Loucy (cell line): Measurements from ENCODE around the gene CCDC93.
A peak's percentile ranks its signal among the peaks of the same experiment; 100 is the strongest.

ENCODE experiments used
- H2AFZ ChIP-seq: fragments of 200-600 bp; sonication (generic); 2 replicates; pipeline ENCODE4 v1.6.0; 2016; ENCODE audit warnings: antibody characterized with exemption, mild to moderate bottlenecking, low read length, moderate library complexity
- H3F3A ChIP-seq: fragments of 200-600 bp; 2 replicates; pipeline ENCODE4 v1.6.0; 2016; ENCODE audit warnings: antibody characterized with exemption, low read depth, mild to moderate bottlenecking
- H3K27me3 ChIP-seq: fragments of 200-600 bp; sonication (generic); 2 replicates; pipeline ENCODE4 v1.6.1; 2014; ENCODE audit warnings: low read length, mild to moderate bottlenecking; ENCODE audit not compliant: insufficient read depth, poor library complexity, severe bottlenecking
- H3K36me3 ChIP-seq: fragments of 200-600 bp; sonication (generic); 2 replicates; pipeline ENCODE4 v1.6.1; 2016; ENCODE audit warnings: low read length; ENCODE audit not compliant: insufficient read depth
- H3K4me1 ChIP-seq: fragments of 200-600 bp; sonication (generic); 2 replicates; pipeline ENCODE4 v1.5.1; 2014; ENCODE audit warnings: low read length, mild to moderate bottlenecking; ENCODE audit not compliant: insufficient read depth, poor library complexity, severe bottlenecking
- H3K4me2 ChIP-seq: fragments of 200-600 bp; sonication (generic); 2 replicates; pipeline ENCODE4 v1.6.0; 2014; ENCODE audit warnings: antibody characterized with exemption, low read length, low read depth, mild to moderate bottlenecking; ENCODE audit not compliant: poor library complexity, severe bottlenecking
- H3K4me3 ChIP-seq: fragments of 200-600 bp; sonication (generic); 2 replicates; pipeline ENCODE4 v1.5.1; 2014; ENCODE audit warnings: low read length, mild to moderate bottlenecking, mixed read lengths; ENCODE audit not compliant: poor library complexity, severe bottlenecking
- H3K79me2 ChIP-seq: fragments of 200-600 bp; sonication (generic); 2 replicates; pipeline ENCODE4 v1.6.1; 2014; ENCODE audit warnings: low read length; ENCODE audit not compliant: insufficient read depth
- H3K9ac ChIP-seq: fragments of 200-600 bp; sonication (generic); 2 replicates; pipeline ENCODE4 v1.6.0; 2014; ENCODE audit warnings: mild to moderate bottlenecking, low read depth, low read length, moderate library complexity; ENCODE audit not compliant: poor library complexity, severe bottlenecking
- H3K9me2 ChIP-seq: fragments of 200-600 bp; sonication (generic); replicated peaks from 2 replicates; pipeline ENCODE4 v1.6.1; 2016; ENCODE audit warnings: low read depth, low read length, mixed read lengths
- H3K9me3 ChIP-seq: fragments of 200-600 bp; sonication (generic); 2 replicates; pipeline ENCODE4 v1.6.1; 2014; ENCODE audit warnings: mild to moderate bottlenecking, antibody characterized with exemption, low read length, low read depth; ENCODE audit not compliant: insufficient read depth
- H4K20me1 ChIP-seq: fragments of 200-600 bp; sonication (generic); 2 replicates; pipeline ENCODE4 v1.6.0; 2014; ENCODE audit warnings: antibody characterized with exemption, low read length, mild to moderate bottlenecking; ENCODE audit not compliant: insufficient read depth, poor library complexity, severe bottlenecking
- CTCF ChIP-seq: fragments of 200-600 bp; sonication (generic); conservative IDR thresholded peaks from 2 replicates; pipeline ENCODE4 v1.5.1; 2014; ENCODE audit warnings: mild to moderate bottlenecking, antibody characterized with exemption, low read length
- EZH2phosphoT487 ChIP-seq: fragments of 200-600 bp; IDR thresholded peaks from 2 replicates; pipeline ENCODE4 v1.6.1; 2018; ENCODE audit warnings: antibody characterized with exemption, mild to moderate bottlenecking, moderate library complexity, borderline replicate concordance

Gene CCDC93

GRCh38 chr2:118013724-118014491 is at the start of gene CCDC93:
CCDC93 (minus strand) TSS chr2:118014070; CDS start chr2:118013995, 75 bp downstream.
- Histone ChIP-seq H3K9me2 (no peaks in the 10 kb centered on the region), H3K9ac (peak within 1 kb of the TSS; percentile 94), H3K4me3 (peak within 1 kb of the TSS; percentile 99), H3K9me3 (no peaks in the 10 kb centered on the region), H3F3A (no peaks in the 10 kb centered on the region), H3K36me3 (no peaks in the 10 kb centered on the region), H3K27me3 (peaks cover 5% of the 10 kb centered on the region), H3K4me2 (peak within 1 kb of the TSS; percentile 99), H3K79me2 (peaks cover 50% of the 10 kb centered on the region), H4K20me1 (peaks cover 47% of the 10 kb centered on the region), H3K4me1 (peaks cover 34% of the 10 kb centered on the region), H2AFZ (peak within 1 kb of the TSS; percentile 100)
- TF ChIP-seq CTCF (no peak), EZH2phosphoT487 (no peak)

GRCh38 chr2:118062669-118063068 is 48.8 kb upstream of the CCDC93 start:
- Histone ChIP-seq H3F3A (no peaks in the 10 kb centered on the region), H3K4me1 (peaks cover 70% of the 10 kb centered on the region), H4K20me1 (no peaks in the 10 kb centered on the region), H3K79me2 (no peaks in the 10 kb centered on the region), H3K4me3 (no peak overlapping the region), H2AFZ (no peak overlapping the region), H3K27me3 (no peaks in the 10 kb centered on the region), H3K36me3 (no peaks in the 10 kb centered on the region), H3K9me3 (no peaks in the 10 kb centered on the region), H3K9ac (no peak overlapping the region), H3K4me2 (no peak overlapping the region), H3K9me2 (no peaks in the 10 kb centered on the region)
- TF ChIP-seq CTCF, result no peak
- TF ChIP-seq EZH2phosphoT487, result no peak

- TF ChIP-seq EZH2phosphoT487 (no peak), CTCF (no peak)
- no peaks in the 10 kb centered on the region for H3K9me3 ChIP-seq
- H3K4me1 ChIP-seq, result peaks cover 67% of the 10 kb centered on the region
- no peaks in the 10 kb centered on the region for H3K27me3 ChIP-seq
- no peaks in the 10 kb centered on the region for H3K79me2 ChIP-seq
- peak overlapping the region; percentile 2 for H3K4me2 ChIP-seq
- no peaks in the 10 kb centered on the region for H4K20me1 ChIP-seq
- H3K9me2 ChIP-seq, result no peaks in the 10 kb centered on the region
- H3K9ac ChIP-seq, result no peak overlapping the region
- no peaks in the 10 kb centered on the region for H3K36me3 ChIP-seq
- H3K4me3 ChIP-seq, result no peak overlapping the region
- no peaks in the 10 kb centered on the region for H3F3A ChIP-seq
- H2AFZ ChIP-seq, result no peak overlapping the region
Observed at GRCh38 chr2:118062048-118062447, 48.2 kb upstream of the CCDC93 start.
